Stimulated activated CD4-positive, alpha-beta T cell treated with anti-CD3 and anti-CD28 coated beads, TNF-alpha, amount 100 ng/mL, for 4 hours (primary cell): ENCODE data around the gene SYNRG.

Source experiments
- DNase-seq, 3 experiments: peaks; one replicate each; pipeline ENCODE4 v3.0.0-alpha.2; 2020; ENCODE audit warnings: low read depth in 3 of 3

Gene SYNRG

DNA sequence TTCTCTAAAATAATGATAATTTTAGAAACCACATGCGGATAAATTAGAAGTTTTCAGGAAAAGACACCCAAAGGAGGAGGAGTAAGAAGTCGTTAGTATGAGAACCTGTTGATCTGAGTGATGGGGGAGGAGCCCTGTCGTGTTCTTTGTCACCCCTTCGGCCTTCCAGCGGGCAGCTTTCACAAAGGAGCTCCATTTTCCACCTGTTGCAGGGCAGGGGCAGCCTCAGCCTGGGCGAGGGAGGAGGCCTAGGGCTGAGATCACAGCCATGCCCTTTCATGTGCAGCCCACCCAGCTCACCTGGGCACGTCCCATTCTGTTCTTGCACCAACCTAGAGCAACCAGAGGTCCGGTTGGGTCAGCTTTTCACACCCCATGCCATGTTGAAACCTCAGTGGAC lies 114.2 kb downstream of the SYNRG start:
- DNase-seq: no peak

- DNase-seq: no peak
These were observed 114.8 kb downstream of the SYNRG start for GRCh38 chr17:37494401-37494831.

- DNase-seq: no peak
These were observed 115.8 kb downstream of the SYNRG start for GRCh38 chr17:37493249-37494027.

DNA sequence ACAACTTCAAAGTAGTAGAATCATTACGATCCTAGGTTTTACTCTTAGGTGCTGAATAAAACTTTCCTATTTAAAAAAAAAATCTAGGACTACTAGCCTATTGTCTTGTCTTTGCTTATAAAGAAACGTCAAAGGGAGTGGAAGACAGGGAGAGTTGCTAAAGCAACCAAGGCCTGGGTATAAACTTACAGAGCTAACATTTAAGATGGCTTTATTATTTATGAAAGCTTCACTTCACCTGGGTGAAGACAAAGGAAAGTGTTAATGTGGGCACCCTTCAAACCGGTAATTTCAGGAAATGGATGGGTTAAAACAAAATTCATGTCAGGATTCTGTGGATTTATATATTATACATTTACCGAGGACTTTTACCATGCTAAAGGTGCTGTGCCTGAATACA lies 117.1 kb downstream of the SYNRG start:
- DNase-seq: no peak

DNA sequence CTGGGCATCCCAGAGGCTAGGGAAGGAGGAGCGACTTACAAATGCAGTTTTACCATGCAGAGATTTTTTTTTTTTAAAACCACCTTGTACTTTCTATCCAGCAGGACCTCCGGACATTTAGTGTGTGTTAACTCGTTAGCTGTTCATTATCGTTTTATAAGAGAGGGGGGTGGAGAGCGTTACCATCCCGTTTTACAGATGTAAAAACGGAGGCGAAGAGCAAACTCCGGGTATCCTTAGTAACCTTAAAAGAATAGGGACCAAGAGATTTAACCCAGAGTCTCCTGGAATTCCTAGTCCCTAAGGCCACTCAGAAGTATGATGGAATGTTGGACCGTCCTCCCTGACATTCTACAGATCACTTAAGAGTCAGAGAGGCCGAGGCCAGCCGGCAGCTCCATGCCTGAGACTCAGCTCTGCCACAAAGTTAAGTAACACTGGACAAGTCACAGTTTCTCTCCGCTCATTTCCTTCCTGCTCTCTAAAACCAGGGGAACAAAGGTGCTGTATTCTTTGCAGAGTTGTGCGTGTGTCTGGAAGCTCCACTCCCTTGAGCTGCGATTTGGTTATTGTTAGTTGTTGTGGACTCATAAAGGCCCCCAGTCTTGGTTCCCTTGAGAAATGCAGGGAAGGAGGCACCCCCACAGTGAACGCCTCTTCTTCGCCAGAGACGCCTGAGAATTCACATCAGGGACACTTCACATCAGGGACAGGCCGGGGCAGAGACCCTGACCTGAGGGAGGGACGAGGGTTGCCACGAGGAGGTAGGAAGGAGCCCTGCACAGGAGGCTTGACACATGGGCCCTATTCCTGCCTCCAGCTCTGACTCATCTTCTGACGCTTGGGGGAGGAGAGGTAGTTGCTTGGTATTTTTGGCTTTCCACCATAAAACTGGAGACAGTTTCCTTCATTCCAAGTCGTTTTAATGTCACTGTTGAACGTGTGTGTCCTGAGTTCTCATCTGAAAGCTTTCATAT lies 118.3 kb downstream of the SYNRG start:
- no peak for DNase-seq

GRCh38 chr17:37490022-37490587 lies 119.1 kb downstream of the SYNRG start:
- DNase-seq: peak; percentile 57 to 70 (median 57)

DNA sequence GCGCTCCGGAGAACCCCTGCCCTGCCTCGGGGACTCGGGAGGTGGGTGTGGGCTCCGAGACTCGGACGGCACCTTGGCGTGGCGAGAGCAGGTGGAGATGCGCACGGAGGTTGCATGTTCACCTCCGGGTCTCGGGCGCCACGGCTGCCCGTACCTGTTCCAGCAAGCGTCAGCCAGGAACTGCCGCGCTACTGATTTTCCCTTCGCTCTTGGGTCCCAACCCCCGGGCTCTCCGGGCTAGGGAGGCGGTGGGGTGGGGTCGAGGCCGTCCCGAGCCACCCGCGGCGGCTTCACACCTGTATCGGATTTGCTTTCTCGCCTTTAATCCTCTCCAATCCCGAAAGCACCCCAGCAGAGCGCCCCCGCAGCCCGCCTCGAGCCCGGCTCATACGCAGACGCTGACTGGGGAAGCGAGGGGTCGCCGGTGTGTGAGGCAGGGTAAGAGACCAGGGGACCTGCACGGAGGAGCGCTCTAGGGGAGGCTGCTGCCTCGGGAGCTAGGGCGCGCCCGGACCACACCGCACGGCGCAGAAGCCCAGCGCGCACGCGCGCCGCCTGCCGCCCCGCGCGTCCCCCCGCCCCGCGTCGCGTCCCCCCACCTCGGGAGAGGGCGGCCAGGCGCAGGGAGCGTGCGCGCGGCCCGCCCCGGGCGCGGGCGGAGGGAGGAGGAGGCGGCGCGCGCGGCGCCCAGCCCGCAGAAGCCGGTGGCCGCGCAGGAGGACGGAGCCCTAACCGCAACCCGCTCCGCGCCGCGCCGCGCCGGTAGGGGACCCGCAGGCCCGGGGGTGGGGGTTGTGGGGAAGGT lies 119.8 kb downstream of the SYNRG start, which contains the start of gene DUSP14:
Gene DUSP14, plus strand, starts transcription at position 695 of the 805 bp plus-strand sequence. CDS start 22,382 bp downstream, outside the sequence.
- DNase-seq: peak; percentile 66 to 76 (median 66)

GRCh38 chr17:37488607-37489196 lies 120.5 kb downstream of the SYNRG start:
- DNase-seq: peak; percentile 36 to 62 (median 60)

DNA sequence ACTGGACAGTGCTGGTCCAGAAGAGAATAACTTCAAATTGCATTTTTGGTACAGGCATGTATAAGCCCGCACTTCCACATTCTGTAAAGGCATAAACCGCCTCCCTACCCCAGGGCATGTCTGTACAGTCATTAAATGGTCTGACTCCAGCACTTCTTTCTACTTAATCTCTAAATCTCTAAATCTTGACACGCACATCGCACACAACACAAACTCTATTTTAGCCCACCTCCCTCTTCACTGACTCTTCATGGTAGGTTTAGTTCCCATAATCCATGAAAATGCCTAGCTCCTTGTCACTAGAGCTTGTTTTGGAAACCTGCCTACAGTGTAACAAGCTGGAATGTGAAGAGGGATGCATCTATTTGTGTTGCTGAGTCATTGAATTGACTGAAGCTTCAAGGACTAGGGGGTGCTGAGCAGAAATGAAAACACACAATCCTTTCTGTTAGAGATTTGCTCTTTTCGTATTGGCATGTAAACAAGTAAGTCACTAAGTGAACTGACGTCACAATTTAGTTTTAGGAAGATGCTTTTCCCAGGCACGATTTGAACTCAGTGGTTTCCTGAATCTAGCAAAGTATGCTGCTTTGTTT lies 121.1 kb downstream of the SYNRG start:
- no peak for DNase-seq

GRCh38 chr17:37485938-37486570 lies 123.2 kb downstream of the SYNRG start:
- no peak for DNase-seq

DNA sequence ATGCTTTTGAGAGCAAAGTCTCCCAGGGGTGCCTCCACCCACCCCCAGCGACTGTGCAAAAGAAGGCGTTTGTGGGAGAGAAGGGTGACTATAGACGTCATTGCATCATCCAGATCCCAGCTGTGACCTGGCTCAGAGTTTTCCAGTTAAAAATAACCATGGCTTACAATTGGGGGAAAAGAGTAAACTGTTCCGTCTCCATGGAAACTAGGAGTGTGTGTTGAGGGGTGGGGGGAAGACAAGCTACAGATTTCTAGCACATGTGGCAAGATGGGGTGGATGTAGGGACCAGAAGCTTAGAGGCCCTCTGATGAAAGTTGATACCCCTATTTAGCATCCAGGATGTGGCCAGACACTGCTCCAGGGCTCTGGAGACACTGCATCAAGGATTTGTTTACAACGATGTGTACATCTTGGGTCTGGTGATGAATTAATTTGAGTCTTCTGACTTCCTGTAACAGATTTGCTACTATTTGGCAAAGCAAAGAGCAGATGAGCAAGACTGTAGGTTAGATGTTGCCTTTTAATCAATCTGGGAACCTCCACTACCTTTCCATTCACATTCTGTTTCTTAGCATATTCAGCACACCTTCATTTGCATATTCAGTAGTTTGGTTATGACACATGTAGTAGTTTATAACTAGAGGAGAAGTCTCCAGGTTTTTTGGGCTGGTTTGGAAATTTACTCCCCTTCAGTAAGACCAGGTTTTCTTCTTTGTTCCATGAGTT lies 125.7 kb downstream of the SYNRG start:
- no peak for DNase-seq

DNA sequence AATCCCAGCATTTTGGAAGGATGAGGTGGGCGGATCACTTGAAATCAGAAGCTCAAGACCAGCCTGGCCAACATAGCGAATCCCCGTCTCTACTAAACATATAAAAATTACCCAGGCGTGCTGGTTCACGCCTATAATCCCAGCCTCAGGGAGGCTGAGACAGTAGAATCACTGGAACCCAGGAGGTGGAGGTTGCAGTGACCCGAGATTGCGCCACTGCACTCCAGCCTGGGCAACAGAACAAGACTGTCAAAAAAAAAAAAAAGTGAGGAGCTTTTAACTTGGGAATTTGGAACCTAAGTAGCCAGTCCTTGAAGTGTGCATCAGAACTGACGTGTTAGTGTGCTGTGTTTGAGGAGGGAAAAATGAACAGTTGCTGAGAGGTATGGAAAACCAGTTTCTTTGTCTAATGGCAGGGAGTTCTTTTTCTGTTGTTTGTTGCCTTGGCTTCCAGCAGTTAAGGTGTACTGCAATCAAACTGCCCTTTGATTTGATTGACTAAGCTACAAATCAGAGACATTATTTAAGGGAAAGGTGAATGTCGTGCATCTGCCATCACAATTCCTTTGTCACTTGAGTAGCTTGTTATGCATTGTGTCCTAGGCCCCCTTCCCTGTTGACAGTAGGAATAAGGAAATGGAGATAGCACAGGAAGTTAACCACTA lies 128.1 kb downstream of the SYNRG start:
- no peak for DNase-seq

DNA sequence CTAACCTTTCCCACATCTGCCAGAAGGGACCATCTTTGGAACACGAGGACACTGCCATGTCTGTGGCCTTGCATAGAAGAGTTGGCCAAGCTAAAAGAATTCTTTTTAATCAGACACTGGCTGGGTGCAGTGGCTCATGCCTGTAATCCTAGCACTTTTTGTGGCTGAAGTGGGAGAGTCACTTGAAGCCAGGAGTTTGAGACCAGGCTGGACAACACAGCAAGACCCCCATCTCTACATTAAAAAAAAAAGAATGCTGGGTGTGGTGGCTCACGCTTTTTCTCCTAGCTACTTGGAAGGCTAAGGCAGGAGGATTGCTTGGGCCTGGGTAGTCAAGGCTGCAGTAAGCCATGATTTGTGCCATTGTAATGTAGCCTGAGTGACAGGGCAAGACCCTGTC lies 128.8 kb downstream of the SYNRG start:
- DNase-seq: no peak

GRCh38 chr17:37479025-37479424 lies 130.2 kb downstream of the SYNRG start:
- DNase-seq: no peak

- DNase-seq: no peak
These were observed 131.0 kb downstream of the SYNRG start for GRCh38 chr17:37478187-37478586.

- DNase-seq: no peak
These were observed 132.6 kb downstream of the SYNRG start for GRCh38 chr17:37476431-37477120.

GRCh38 chr17:37475731-37476420 lies 133.3 kb downstream of the SYNRG start:
- DNase-seq: no peak

DNA sequence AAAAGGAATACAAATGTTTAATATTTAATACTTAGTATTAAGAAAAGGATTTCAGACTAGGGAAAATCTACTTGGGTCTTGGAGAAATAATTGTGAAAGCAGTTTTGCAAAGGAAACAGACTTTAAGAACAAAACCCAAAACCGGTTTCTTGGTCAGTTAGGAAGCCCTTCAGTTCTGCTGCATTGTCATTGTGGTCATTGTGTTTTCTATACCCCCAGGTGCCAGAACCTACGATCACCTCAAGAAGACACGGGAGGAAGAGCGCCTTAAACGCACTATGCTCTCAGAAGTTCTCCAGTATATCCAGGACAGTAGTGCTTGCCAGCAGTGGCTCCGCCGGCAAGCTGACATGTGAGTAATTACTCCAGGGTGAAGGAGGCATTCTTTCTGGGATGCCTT lies 139.0 kb downstream of the SYNRG start:
- DNase-seq: no peak
